K562 (cell line): ENCODE measurements around the gene MPZL3. TPM values are rescaled to one million over a fixed set of nuclear protein-coding genes. Genes with fewer than 3 reads are reported as not detected.
A peak's percentile ranks its signal among the peaks of the same experiment; 100 is the strongest.

Experiments used
- ATAC-seq: fragments of 200-7000 bp; cut with Tn5 transposase; 3 replicates; pipeline ENCODE4 v1.9.1; 2020; ENCODE audit warnings: moderate library complexity
- BruUV-seq: library from RNA; stranded (reverse); fragments of 400-500 nt; replicated peaks from 2 replicates; lab custom pipeline; 2021; lab: Mats Ljungman, UMichigan
- CTCF ChIA-PET: fragments of 300-600 bp; formaldehyde crosslinking; extraction: SDS; loops from one replicate; lab custom pipeline; 2021; ENCODE audit warnings: low intra/inter-chr PET ratio; lab: Yijun Ruan, JAX
- POLR2A ChIA-PET: fragments of 300-600, 350-650 bp; sonication (Branson Sonifier 250); formaldehyde crosslinking; extraction: SDS; loops from one replicate; lab custom pipeline; 2021; ENCODE audit warnings: antibody characterized with exemption, inconsistent platforms; lab: Yijun Ruan, JAX
- DNase-seq, 4 experiments: peaks; one replicate each; pipeline versions ENCODE4 v3.0.0 to v3.0.0-alpha.2; 2011 to 2018; ENCODE audit warnings: low spot score in 3 of 4, mixed read lengths in 3 of 4; ENCODE audit errors: extremely low read depth in 1 of 4
- FAIRE-seq: peaks from 2 replicates; lab custom pipeline; 2011; peaks lifted over from hg19 to GRCh38; lab: Jason Lieb, UNC
- H2AFZ ChIP-seq: 2 replicates; pipeline ENCODE4 v1.6.0; 2011; ENCODE audit warnings: low read depth, low read length, control low read depth, inconsistent platforms
- H3K27ac ChIP-seq: fragments of 200-600 bp; 3 replicates; pipeline ENCODE4 v1.8.0; 2011; ENCODE audit warnings: low read depth, mild to moderate bottlenecking, control low read depth, inconsistent platforms, low read length, moderate library complexity, mixed read lengths; ENCODE audit errors: extremely low read depth
- H3K27me3 ChIP-seq, 2 experiments: fragments of 300-600 bp in 1 of 2; 2 replicates in 1 of 2; 3 replicates in 1 of 2; pipeline versions ENCODE4 v1.6.0 to v1.8.0; 2011; ENCODE audit warnings: inconsistent platforms in 2 of 2, low read length in 2 of 2, mild to moderate bottlenecking in 1 of 2, mixed read lengths in 1 of 2, moderate library complexity in 1 of 2; ENCODE audit not compliant: control insufficient read depth in 2 of 2, insufficient read depth in 2 of 2
- H3K36me3 ChIP-seq: fragments of 300-600 bp; 3 replicates; pipeline ENCODE4 v1.8.0; 2011; ENCODE audit warnings: mild to moderate bottlenecking, low read length, inconsistent platforms; ENCODE audit not compliant: control insufficient read depth, insufficient read depth
- H3K4me1 ChIP-seq, 2 experiments: fragments of 200-600 bp in 1 of 2; replicated peaks in 1 of 2; 2 replicates in 1 of 2; 3 replicates in 1 of 2; pipeline versions ENCODE4 v1.5.1 to v1.8.0; 2011; ENCODE audit warnings: inconsistent platforms in 2 of 2, low read length in 2 of 2, mild to moderate bottlenecking in 1 of 2, mixed read lengths in 1 of 2, moderate library complexity in 1 of 2; ENCODE audit not compliant: control insufficient read depth in 2 of 2, insufficient read depth in 2 of 2
- H3K4me2 ChIP-seq: 2 replicates; pipeline ENCODE4 v1.6.1; 2011; ENCODE audit warnings: low read length, control low read depth, inconsistent platforms, mixed read lengths; ENCODE audit not compliant: insufficient read depth
- H3K4me3 ChIP-seq: fragments of 200-600 bp; sonication (generic), shearing (Covaris generic); 2 replicates; pipeline ENCODE4 v1.5.1; 2016; ENCODE audit warnings: control low read depth, inconsistent platforms
- H3K79me2 ChIP-seq: fragments of 200-600 bp; 3 replicates; pipeline ENCODE4 v1.8.0; 2011; ENCODE audit warnings: low read length, inconsistent platforms; ENCODE audit not compliant: control insufficient read depth, insufficient read depth
- H3K9ac ChIP-seq, 2 experiments: 2 replicates each; pipeline versions ENCODE4 v1.6.0 to v1.6.1; 2011; ENCODE audit warnings: low read depth in 2 of 2, low read length in 2 of 2, control low read depth in 1 of 2, inconsistent platforms in 1 of 2, mild to moderate bottlenecking in 1 of 2, mixed read lengths in 1 of 2; ENCODE audit not compliant: insufficient read depth in 1 of 2
- H3K9me1 ChIP-seq: one replicate; pipeline ENCODE4 v1.6.0; 2011; ENCODE audit warnings: inconsistent platforms, mild to moderate bottlenecking, low read length, moderate library complexity; ENCODE audit not compliant: control insufficient read depth, insufficient read depth
- H3K9me3 ChIP-seq: replicated peaks from 2 replicates; pipeline ENCODE4 v1.5.1; 2011; ENCODE audit warnings: low read depth, low read length, inconsistent platforms; ENCODE audit not compliant: control insufficient read depth, insufficient read depth
- H4K20me1 ChIP-seq: replicated peaks from 2 replicates; pipeline ENCODE4 v1.6.1; 2011; ENCODE audit warnings: low read length, inconsistent platforms, mixed read lengths; ENCODE audit not compliant: control insufficient read depth, insufficient read depth
- ATF1 ChIP-seq, 2 experiments: fragments of 450-650 bp in 1 of 2; IDR thresholded peaks; 2 replicates each; pipeline ENCODE4 v1.6.1; 2016; ENCODE audit warnings: missing compliant biosample characterization in 1 of 2, missing genetic modification characterization in 1 of 2
- DEAF1 ChIP-seq: fragments of 450-650 bp; formaldehyde crosslinking; IDR thresholded peaks from 2 replicates; pipeline ENCODE4 v1.4.0; 2020; ENCODE audit warnings: mild to moderate bottlenecking, moderate library complexity
- ELK1 ChIP-seq: sonication (generic); formaldehyde crosslinking; IDR thresholded peaks from 2 replicates; pipeline ENCODE4 v1.8.1; 2022; ENCODE audit warnings: missing genetic modification reagents
- MTA2 ChIP-seq: fragments of 450-650 bp; IDR thresholded peaks from 2 replicates; pipeline ENCODE4 v1.6.1; 2016; ENCODE audit warnings: low read depth
- NONO ChIP-seq, 2 experiments: fragments of 200-400 bp in 1 of 2; fragments of 450-650 bp in 1 of 2; formaldehyde crosslinking in 1 of 2; IDR thresholded peaks; 2 replicates each; pipeline ENCODE4 v1.6.1; 2017; ENCODE audit warnings: low read depth in 2 of 2, mild to moderate bottlenecking in 2 of 2, moderate library complexity in 2 of 2, low read length in 1 of 2
- RB1 ChIP-seq: fragments of 450-650 bp; IDR thresholded peaks from 2 replicates; pipeline ENCODE4 v1.6.1; 2017; ENCODE audit warnings: low read depth, mild to moderate bottlenecking
- SMC3 ChIP-seq: conservative IDR thresholded peaks from 2 replicates; pipeline ENCODE4 v1.6.1; 2011; ENCODE audit warnings: low read depth, low read length, improper control_type of control experiment; ENCODE audit not compliant: insufficient read depth
- USF1 ChIP-seq: sonication (generic); formaldehyde crosslinking; IDR thresholded peaks from 2 replicates; pipeline ENCODE4 v1.9.0; 2022; ENCODE audit warnings: mild to moderate bottlenecking, missing genetic modification reagents
- ZBTB5 ChIP-seq: fragments of 450-650 bp; IDR thresholded peaks from 2 replicates; pipeline ENCODE4 v1.6.1; 2017; ENCODE audit warnings: antibody characterized with exemption
- WGBS: fragments of 100-300 bp; shearing (Covaris generic); methylation state at CpG from one replicate; pipeline ENCODE4 v1.1.6; 2016; ENCODE audit warnings: low coverage, mixed read lengths; ENCODE audit not compliant: insufficient coverage; ENCODE audit errors: missing lambda C conversion rate; 5-methylcytosine and 5-hydroxymethylcytosine counted together
- in situ Hi-C: fragments of 300-500 bp; cut with MboI; formaldehyde crosslinking; loops from 4 replicates; pipeline ENCODE4 v1.15.0; 2018; ENCODE audit warnings: inconsistent platforms, mixed read lengths
- intact Hi-C: fragments of 100-400 bp; cut with micrococcal nuclease; formaldehyde crosslinking; loops from 2 replicates; pipeline ENCODE4 v1.14.2; 2022
- polyA plus RNA-seq, 8 experiments: library from polyadenylated mRNA; depleted of rRNA in 4 of 8; stranded (reverse) in 5 of 8; unstranded in 3 of 8; fragments of >200 nt; fragmentation: Nextera tagmentation in 2 of 8; fragmentation: Illumina TruSeq in 1 of 8; extraction: Ambion mirVana in 2 of 8; extraction: Trizol in 1 of 8; gene quantifications; 2 replicates each; pipeline versions ENCODE4 v1.2.1 to v1.2.3, GENCODE V29; 2011 to 2014; ENCODE audit warnings: inconsistent platforms in 1 of 8, missing spikeins in 1 of 8
- total RNA-seq, 7 experiments: library from RNA; depleted of rRNA in 6 of 7; stranded (reverse); fragments of >200 nt in 6 of 7; fragmentation: Illumina TruSeq in 2 of 7; extraction: Trizol in 2 of 7; gene quantifications; 2 replicates each; pipeline versions ENCODE4 v1.2.1 to v1.2.3, GENCODE V29; 2011 to 2021; ENCODE audit warnings: low replicate concordance in 1 of 7

Gene MPZL3
- total and polyA plus RNA-seq, 9 of the 15 experiments (the other 6 are each of a cell fraction or from before 2014, with no cell fraction given): 0.97 to 2.9 (median 1.6) TPM

- POLR2A ChIA-PET: no interaction called here
- TF ChIP-seq ELK1 (CRISPR knock-in tag): no peak
- H3K9me3 ChIP-seq: no peaks in the 10 kb centered on the region
- H3K36me3 ChIP-seq: no peaks in the 10 kb centered on the region
- H3K27me3 ChIP-seq: 0 out of 5 replicates have a peak, but pooled peaks cover 2 to 7% of the 10 kb centered on the region in 2 experiments
- in situ Hi-C loops: no loop called here
- intact Hi-C loops: loop anchor here (1.0 kb wide), 1 partner anchor 65 kb away; no protein-coding TSS in a partner anchor
- FAIRE-seq: no peak
- DNase-seq: no peak
- H3K79me2 ChIP-seq: no peaks in the 10 kb centered on the region
- CTCF ChIA-PET: interaction anchor here (1.1 to 1.6 kb wide), 2 partner anchors 64 to 262 kb away, joined by 4 to 5 read pairs; no protein-coding TSS in a partner anchor
- ATAC-seq: no peak
- no peaks in the 10 kb centered on the region for H3K4me1 ChIP-seq
- no peak overlapping the region for H3K9ac ChIP-seq
- H2AFZ ChIP-seq: no peak overlapping the region
- 0% methylated on average over 2 of the region's 2 CpGs for WGBS
- no peak overlapping the region for H3K27ac ChIP-seq
- no peaks in the 10 kb centered on the region for H4K20me1 ChIP-seq
- BruUV-seq: no TSS peak
- H3K9me1 ChIP-seq: no peaks in the 10 kb centered on the region
- H3K4me3 ChIP-seq: no peak overlapping the region
- H3K4me2 ChIP-seq: no peak overlapping the region
Observed at GRCh38 chr11:118226781-118227180, 25.4 kb downstream of the MPZL3 start.

- Histone ChIP-seq H3K36me3 (no peaks in the 10 kb centered on the region), H3K4me1 (no peaks in the 10 kb centered on the region)
- in situ Hi-C loops: no loop called here
- no peak for TF ChIP-seq MTA2
- no peak for TF ChIP-seq NONO (IDR thresholded peaks at IDR 0.05; ENCODE audit: low read depth in 2 of 2, low read length in 1 of 2)
- TF ChIP-seq RB1: no peak
- no peak for TF ChIP-seq SMC3
- peak; percentile 27; the same call in 1 of the 2 replicates for TF ChIP-seq DEAF1 (CRISPR knock-in tag)
- peak; percentile 50; the same call in 1 of the 2 replicates for TF ChIP-seq USF1
- no peak for TF ChIP-seq ATF1 (CRISPR knock-in tag; IDR thresholded peaks at IDR 0.05)
- TF ChIP-seq ATF1 (tag; IDR thresholded peaks at IDR 0.05): no peak
- no peak for TF ChIP-seq ZBTB5
Observed at GRCh38 chr11:118226296-118226695, 25.9 kb downstream of the MPZL3 start.

More at GRCh38 chr11:118226296-118226695, 25.9 kb downstream of the MPZL3 start:
- H3K4me3 ChIP-seq: no peak overlapping the region
- no peaks in the 10 kb centered on the region for H3K79me2 ChIP-seq
- no peak overlapping the region for H3K9ac ChIP-seq
- ChIA-PET POLR2A (no interaction called here), CTCF (interaction anchor here (0.7 to 1.6 kb wide), 3 partner anchors 64 to 263 kb away, joined by 3 to 5 read pairs (median 4); no protein-coding TSS in a partner anchor)
- FAIRE-seq (no peak), DNase-seq (peak in 1 of 4 experiments; percentile 34), ATAC-seq (peak; percentile 33; the same call in 1 of the 3 replicates)
- no peak overlapping the region for H2AFZ ChIP-seq
- no peaks in the 10 kb centered on the region for H4K20me1 ChIP-seq
- H3K9me3 ChIP-seq: no peaks in the 10 kb centered on the region
- no peak overlapping the region for H3K27ac ChIP-seq
- intact Hi-C loops: loop anchor here (1.0 kb wide), 1 partner anchor 65 kb away; no protein-coding TSS in a partner anchor
- H3K4me2 ChIP-seq: no peak overlapping the region
- BruUV-seq: no TSS peak
- peaks cover 2 to 11% of the 10 kb centered on the region in 2 experiments; a peak in 3 of 5 replicates for H3K27me3 ChIP-seq
- WGBS: 9% methylated on average over 7 of the region's 7 CpGs
- no peaks in the 10 kb centered on the region for H3K9me1 ChIP-seq
